ENCODE measurements around the gene CDV3.
A peak's percentile ranks its signal among the peaks of the same experiment; 100 is the strongest.

Gene CDV3

DNA sequence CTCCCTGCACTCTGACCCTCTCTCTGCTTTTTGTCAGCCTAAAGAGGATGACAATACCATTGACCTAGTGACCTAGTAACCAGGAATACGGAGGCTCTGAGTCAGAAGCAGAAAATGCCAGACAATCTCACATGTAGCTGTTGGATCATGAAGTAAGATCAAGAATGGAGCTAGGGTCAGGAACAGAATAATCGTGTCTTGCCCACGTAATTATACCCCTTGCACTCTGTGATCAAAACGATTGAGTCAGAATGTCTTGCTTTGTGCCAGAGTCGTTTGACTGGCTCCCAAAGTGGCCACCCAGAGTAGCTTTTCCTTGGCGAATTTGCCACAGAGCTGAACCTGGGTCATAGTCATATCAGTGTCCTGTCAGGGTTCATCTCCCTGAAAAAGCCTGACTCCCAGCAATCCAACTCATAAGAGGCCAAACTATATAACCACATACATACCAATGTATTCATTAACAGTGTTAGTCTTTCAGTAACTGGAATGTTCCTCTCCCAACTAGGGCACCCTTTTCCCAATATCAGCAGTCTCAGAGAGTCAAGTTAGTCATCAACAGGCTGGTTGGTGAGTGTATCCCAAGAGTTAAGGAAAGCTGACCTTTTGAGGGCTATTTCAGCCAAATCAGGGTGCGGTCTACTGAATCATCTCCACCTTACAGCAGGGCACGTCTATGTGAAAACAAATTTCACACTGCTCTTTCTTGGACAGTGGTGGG lies 5.0 kb upstream of the CDV3 start:
- no peak overlapping the region for H3K4me3 ChIP-seq (ENCODE audit: low read depth, low read length)
- TF ChIP-seq, protein P1, sequence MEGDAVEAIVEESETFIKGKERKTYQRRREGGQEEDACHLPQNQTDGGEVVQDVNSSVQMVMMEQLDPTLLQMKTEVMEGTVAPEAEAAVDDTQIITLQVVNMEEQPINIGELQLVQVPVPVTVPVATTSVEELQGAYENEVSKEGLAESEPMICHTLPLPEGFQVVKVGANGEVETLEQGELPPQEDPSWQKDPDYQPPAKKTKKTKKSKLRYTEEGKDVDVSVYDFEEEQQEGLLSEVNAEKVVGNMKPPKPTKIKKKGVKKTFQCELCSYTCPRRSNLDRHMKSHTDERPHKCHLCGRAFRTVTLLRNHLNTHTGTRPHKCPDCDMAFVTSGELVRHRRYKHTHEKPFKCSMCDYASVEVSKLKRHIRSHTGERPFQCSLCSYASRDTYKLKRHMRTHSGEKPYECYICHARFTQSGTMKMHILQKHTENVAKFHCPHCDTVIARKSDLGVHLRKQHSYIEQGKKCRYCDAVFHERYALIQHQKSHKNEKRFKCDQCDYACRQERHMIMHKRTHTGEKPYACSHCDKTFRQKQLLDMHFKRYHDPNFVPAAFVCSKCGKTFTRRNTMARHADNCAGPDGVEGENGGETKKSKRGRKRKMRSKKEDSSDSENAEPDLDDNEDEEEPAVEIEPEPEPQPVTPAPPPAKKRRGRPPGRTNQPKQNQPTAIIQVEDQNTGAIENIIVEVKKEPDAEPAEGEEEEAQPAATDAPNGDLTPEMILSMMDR (IDR thresholded peaks at IDR 0.05; ENCODE audit: insufficient read depth, low read depth, low read length, missing control alignments), result no peak
- no peak for DNase-seq (ENCODE audit: low read depth)

- no peak for DNase-seq (ENCODE audit: low read depth)
- TF ChIP-seq, protein P1 (IDR thresholded peaks at IDR 0.05; ENCODE audit: insufficient read depth, low read depth, low read length, missing control alignments), result no peak
Measured at GRCh38 chr3:133570139-133570936, 3.1 kb upstream of the CDV3 start.

GRCh38 chr3:133570937-133571320 lies 2.6 kb upstream of the CDV3 start:
- no peak overlapping the region for H3K4me3 ChIP-seq (ENCODE audit: low read depth, low read length)
- no peak for DNase-seq (ENCODE audit: low read depth)
- TF ChIP-seq, protein P1 (IDR thresholded peaks at IDR 0.05; ENCODE audit: insufficient read depth, low read depth, low read length, missing control alignments), result no peak

More at GRCh38 chr3:133570139-133570936, 3.1 kb upstream of the CDV3 start:
- no peak overlapping the region for H3K4me3 ChIP-seq (ENCODE audit: low read depth, low read length)

GRCh38 chr3:133572158-133573053 lies 1.1 kb upstream of the CDV3 start:
- TF ChIP-seq, protein P1 (IDR thresholded peaks at IDR 0.05; ENCODE audit: insufficient read depth, low read depth, low read length, missing control alignments), result no peak
- H3K4me3 ChIP-seq (ENCODE audit: low read depth, low read length), result peak overlapping the region; percentile 62
- peak; percentile 90 for DNase-seq (ENCODE audit: low read depth)

DNA sequence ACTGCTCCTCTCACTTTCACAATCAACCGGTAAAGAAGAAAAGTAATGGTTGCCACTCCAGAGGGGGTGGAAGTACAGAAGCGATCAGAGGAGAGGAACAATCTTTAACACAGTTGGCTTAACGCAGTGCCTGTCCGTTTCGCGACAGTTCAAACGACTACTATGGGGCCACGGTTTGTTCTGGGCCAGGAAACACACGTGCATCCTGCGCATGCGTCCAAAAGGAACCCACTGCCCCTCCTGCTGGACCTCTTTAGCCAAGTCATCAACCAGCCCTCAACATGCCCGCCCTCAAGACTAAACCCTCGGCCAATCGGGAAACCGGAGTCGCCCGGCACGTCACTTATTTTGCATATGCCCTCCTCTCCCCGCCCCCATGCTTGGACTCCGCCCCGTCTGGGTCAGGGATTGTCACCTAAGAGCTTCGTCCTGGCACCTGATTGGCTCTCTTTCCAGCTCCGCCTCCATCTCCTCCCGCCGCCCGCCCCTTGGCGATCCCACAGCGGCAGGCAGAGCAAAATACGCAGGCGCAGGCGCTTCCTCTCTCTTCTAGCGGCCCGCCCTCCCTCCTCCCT lies 345 bp upstream of the CDV3 start:
- peak overlapping the region; percentile 73 for H3K4me3 ChIP-seq (ENCODE audit: low read depth, low read length)
- DNase-seq (ENCODE audit: low read depth), result peak; percentile 100
- TF ChIP-seq, protein P1 (IDR thresholded peaks at IDR 0.05; ENCODE audit: insufficient read depth, low read depth, low read length, missing control alignments), result peak; percentile 16

DNA sequence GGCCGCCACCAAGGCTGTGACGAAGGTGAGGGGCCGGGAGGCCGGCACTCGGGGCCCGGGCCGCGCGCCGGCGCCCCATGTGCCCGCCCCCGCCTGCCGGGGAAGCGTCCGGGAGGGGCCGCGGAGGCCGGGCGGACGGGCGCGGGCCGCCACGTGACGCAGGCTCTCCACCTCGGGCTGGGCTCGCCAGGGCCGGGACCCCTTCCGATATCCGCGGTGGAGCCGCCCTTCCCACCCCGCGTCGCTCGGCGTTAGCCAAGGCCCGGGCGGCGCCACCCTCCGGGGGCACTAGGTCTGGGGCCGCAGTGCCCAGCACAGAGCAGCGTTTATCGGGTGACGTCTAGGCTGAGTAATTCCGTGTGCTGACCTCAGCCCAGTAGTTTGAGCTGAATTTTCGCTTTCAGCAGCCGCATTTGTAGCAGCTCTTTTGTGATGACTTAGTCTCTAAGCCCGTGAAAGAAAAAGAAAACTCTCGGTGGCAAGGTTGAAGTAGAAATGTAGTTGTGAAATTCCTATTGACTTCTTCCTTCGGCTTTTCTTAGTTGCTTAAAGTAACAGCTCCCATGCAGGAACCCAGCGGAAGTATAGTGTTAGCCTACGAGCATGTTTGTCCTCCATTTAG lies 885 bp downstream of the CDV3 start:
- TF ChIP-seq, protein P1 (IDR thresholded peaks at IDR 0.05; ENCODE audit: insufficient read depth, low read depth, low read length, missing control alignments), result peak; percentile 6
- peak; percentile 90 for DNase-seq (ENCODE audit: low read depth)
- peak overlapping the region; percentile 73 for H3K4me3 ChIP-seq (ENCODE audit: low read depth, low read length)
